HUES48 (cell line): ENCODE results near the gene KAZN.
"Not testable (repeated sequence)": the region's sequence is repeated elsewhere in the genome, so short reads cannot be mapped to it uniquely, and the experiment has no call there.

Source experiments
- H3K27ac ChIP-seq: one replicate; pipeline ENCODE4 v1.7.0; 2013; ENCODE audit warnings: low read depth, low read length, inconsistent platforms
- H3K27me3 ChIP-seq: 2 replicates; pipeline ENCODE4 v1.6.1; 2013; ENCODE audit warnings: mild to moderate bottlenecking, low read length; ENCODE audit not compliant: control insufficient read depth, insufficient read depth
- H3K36me3 ChIP-seq: 2 replicates; pipeline ENCODE4 v1.6.1; 2013; ENCODE audit warnings: low read length; ENCODE audit not compliant: control insufficient read depth, insufficient read depth
- H3K4me1 ChIP-seq: 2 replicates; pipeline ENCODE4 v1.6.1; 2013; ENCODE audit warnings: mild to moderate bottlenecking, low read length; ENCODE audit not compliant: control insufficient read depth, insufficient read depth
- H3K4me3 ChIP-seq: 2 replicates; pipeline ENCODE4 v1.5.1; 2013; ENCODE audit warnings: mild to moderate bottlenecking, low read depth, low read length
- H3K9ac ChIP-seq: 2 replicates; pipeline ENCODE4 v1.6.1; 2013; ENCODE audit warnings: mild to moderate bottlenecking, low read depth, low read length, moderate library complexity
- H3K9me3 ChIP-seq: 2 replicates; pipeline ENCODE4 v1.6.1; 2013; ENCODE audit warnings: low read length; ENCODE audit not compliant: control insufficient read depth, insufficient read depth

The KAZN gene

DNA sequence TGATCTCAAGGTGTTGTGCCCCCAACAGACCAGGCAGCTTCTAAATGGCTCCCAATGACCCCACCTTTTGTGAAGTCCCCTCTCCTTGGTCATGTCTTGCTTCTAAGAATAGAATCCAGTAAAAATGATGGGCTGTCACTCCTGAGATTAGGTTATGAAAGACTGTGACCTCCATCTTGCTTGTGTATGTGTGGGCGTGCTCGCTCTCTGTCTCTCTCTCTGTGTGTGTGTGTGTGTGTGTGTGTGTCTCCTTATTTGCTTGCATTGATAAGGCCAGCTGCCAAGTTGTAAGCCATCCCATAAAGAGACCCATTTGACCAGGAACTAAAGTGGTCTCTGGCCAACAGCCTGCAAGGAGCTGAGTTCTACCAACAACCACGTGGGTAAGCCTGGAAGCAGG is 532.1 kb downstream of the KAZN start:
- Histone ChIP-seq H3K4me1 (no peaks in the 10 kb centered on the region), H3K36me3 (no peaks in the 10 kb centered on the region), H3K4me3 (no peak overlapping the region), H3K9me3 (peaks cover 6% of the 10 kb centered on the region; the same call in 1 of the 2 replicates), H3K27ac (no peak overlapping the region), H3K27me3 (no peaks in the 10 kb centered on the region; the same call in 1 of the 2 replicates), H3K9ac (no peak overlapping the region)

DNA sequence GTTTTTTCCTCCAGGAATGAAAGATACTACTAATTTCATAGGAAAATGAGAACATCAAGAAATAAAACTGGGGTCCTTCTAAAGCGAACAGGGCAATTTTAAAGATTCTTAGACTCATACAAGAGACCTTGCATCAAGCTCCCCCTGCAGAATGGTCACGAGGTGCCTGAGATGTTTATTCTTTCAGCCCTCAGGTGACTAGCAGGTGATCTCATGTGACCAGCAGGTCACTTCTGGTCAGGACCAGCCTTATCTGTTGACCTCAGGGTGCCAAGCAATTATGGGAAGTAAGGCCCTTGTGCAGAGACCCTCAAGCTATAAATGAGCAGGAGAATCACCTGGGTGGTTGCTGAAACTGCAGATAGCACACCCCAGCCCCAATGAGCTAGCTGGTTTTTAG is 534.5 kb downstream of the KAZN start:
- Histone ChIP-seq H3K27me3 (no peaks in the 10 kb centered on the region; the same call in 1 of the 2 replicates), H3K9me3 (peaks cover 6% of the 10 kb centered on the region; the same call in 1 of the 2 replicates), H3K27ac (no peak overlapping the region), H3K9ac (no peak overlapping the region), H3K4me1 (0 out of 2 replicates have a peak, but pooled peaks cover 2% of the 10 kb centered on the region), H3K4me3 (no peak overlapping the region), H3K36me3 (no peaks in the 10 kb centered on the region)

DNA sequence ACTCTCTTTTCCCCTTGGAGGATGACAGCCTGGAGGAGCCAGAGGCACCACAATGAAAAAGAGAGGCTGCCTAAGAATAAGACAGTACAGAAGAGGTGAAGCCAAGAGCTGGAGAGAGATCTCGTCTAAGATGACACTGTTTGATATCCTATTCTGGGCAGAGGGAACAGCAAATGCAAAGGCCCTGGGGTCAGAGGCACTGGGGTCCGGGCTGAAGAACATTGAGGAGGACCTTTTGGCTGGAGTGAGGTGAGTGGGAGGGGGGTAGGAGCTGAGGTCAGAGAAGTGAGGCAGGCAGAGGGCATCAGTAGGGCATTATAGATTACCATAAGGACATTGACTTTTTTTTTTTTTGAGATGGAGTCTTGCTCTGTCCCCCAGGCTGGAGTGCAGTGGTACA is 535.8 kb downstream of the KAZN start:
- H3K4me3 ChIP-seq: no peak overlapping the region
- H3K27me3 ChIP-seq: no peaks in the 10 kb centered on the region; the same call in 1 of the 2 replicates
- H3K27ac ChIP-seq: no peak overlapping the region
- peaks cover 6% of the 10 kb centered on the region; the same call in 1 of the 2 replicates for H3K9me3 ChIP-seq
- H3K36me3 ChIP-seq: no peaks in the 10 kb centered on the region
- H3K9ac ChIP-seq: no peak overlapping the region
- 0 out of 2 replicates have a peak, but pooled peaks cover 2% of the 10 kb centered on the region for H3K4me1 ChIP-seq

DNA sequence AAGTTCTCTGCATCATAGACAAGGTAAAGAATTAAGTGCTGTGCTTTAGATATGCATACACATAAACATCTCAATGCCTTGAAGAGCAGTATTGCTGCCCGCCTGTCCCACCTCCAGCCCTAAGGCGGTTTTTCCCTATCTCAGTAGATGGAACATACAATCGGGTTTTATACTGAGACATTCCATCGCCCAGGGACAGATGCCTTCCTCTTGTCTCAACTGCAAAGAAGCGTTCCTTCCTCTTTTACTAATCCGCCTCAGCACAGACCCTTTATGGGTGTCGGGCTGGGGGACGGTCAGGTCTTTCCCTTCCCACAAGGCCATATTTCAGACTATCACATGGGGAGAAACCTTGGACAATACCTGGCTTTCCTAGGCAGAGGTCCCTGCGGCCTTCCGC is 537.1 kb downstream of the KAZN start:
- not testable (repeated sequence) for H3K36me3 ChIP-seq, H3K4me3 ChIP-seq, H3K4me1 ChIP-seq, H3K9me3 ChIP-seq, H3K27me3 ChIP-seq, H3K9ac ChIP-seq, H3K27ac ChIP-seq

DNA sequence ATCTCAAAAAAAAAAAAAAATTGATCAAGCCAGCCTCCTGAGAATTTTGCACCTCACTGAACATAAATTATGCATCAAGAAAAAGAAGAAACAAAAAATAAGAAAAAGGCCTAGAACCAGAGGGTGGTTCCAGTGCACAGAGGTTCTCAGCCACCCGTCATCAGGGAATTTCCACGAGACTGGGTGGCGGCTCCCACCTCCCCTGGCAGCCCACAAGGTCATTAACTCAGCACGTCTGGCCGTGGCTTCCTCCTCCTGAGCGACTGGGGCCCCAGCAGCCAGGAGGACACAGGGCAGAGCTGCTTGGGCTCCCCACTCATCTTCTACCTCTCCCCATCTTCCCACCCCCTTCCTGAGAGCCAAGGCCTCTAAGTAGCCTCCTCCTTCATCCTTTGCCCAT is 539.3 kb downstream of the KAZN start:
- Histone ChIP-seq H3K4me1 (peaks cover 5% of the 10 kb centered on the region; the same call in 1 of the 2 replicates), H3K27ac (no peak overlapping the region), H3K9me3 (no peaks in the 10 kb centered on the region), H3K9ac (no peak overlapping the region), H3K36me3 (no peaks in the 10 kb centered on the region), H3K27me3 (no peaks in the 10 kb centered on the region; the same call in 1 of the 2 replicates), H3K4me3 (no peak overlapping the region)

DNA sequence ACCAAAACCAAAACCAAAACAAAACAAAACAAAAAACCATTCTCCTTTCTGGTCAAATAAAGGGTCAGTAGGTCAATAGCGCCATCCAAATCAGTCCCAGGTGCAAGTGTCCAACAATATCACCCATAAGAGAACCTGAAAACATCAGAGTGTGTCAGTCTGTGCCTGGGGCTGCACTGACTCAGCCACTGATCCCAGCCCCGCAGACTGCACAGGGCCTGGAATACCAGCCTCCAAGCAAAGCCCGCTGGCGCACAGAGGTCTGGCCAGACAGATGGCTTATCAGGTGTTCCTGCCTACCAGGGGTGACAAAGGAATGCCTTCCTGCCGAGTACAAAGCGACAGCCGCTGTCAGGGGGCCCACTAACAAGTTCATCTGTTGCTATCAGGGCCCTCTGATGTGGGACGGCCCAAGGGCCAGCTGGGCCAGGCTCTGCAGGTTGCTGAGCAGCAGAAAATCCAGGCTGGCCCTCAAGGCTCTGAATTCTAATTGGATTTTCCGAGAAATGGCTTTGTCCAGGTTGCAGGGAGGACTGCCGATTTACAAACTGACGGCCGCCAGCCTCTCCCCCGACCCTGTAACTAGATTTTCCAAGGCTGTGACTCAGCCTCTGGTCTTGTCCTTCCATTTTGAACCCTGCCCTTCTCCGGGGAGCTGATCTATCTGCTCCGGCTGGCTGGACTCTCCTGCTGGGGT is 541.3 kb downstream of the KAZN start:
- H3K9ac ChIP-seq: no peak overlapping the region

DNA sequence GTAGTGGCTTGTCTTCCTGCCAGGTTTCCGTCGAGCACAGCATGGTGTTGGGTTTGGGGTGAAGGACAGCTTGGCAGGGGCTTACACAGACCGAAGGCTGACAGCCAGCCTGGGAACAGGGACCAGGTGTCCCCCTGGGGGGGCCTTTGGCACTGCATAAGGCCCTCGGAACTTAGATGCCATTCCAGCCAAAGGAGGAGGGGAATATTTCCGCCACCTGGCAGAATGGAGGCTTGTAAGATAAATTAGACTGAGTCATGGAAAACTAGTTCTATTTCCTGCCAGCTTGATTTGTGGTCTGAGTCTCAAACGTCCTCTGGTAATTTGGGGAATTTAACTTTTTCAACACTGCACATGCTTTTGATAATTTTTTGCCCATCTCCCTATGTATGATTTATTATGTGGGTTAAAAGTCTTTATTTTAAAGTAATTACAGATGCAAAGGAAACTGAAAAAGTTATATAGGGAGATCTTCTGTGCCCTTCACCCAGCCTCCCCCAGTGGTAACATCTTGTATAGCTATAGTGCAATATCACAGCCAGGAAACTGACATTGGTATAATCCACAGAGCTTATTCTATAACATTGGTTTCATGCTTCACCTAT is 543.6 kb downstream of the KAZN start:
- H3K4me1 ChIP-seq: peaks cover 3% of the 10 kb centered on the region; the same call in 1 of the 2 replicates
- H3K27ac ChIP-seq: no peak overlapping the region
- H3K9me3 ChIP-seq: no peaks in the 10 kb centered on the region
- no peaks in the 10 kb centered on the region for H3K27me3 ChIP-seq
- no peaks in the 10 kb centered on the region for H3K36me3 ChIP-seq
- no peak overlapping the region for H3K9ac ChIP-seq
- no peak overlapping the region for H3K4me3 ChIP-seq

More for the DNA sequence above, 541.3 kb downstream of the KAZN start:
- H3K27ac ChIP-seq: peak overlapping the region; percentile 37
- no peaks in the 10 kb centered on the region for H3K36me3 ChIP-seq
- H3K9me3 ChIP-seq: no peaks in the 10 kb centered on the region
- H3K4me3 ChIP-seq: no peak overlapping the region
- H3K27me3 ChIP-seq: no peaks in the 10 kb centered on the region
- peaks cover 5% of the 10 kb centered on the region; the same call in 1 of the 2 replicates for H3K4me1 ChIP-seq

DNA sequence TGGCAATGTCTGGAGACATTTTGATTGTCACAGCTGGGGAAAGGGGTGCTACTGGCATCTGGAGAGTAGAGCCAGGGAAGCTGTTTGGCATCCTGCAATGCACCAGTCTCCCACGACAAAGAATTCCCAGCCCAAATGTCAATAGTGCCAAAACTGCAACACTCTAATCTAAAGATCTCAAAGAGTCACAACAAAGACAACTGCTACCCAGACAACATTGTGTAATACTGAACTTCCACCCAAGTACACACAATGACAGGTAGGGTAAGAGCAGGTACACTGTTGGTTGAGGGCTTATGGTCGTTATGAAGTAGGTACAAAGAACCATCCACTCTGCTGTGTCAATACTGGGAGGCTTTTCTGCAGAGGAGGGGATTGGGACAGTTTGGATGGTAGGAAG is 546.8 kb downstream of the KAZN start:
- Histone ChIP-seq H3K27ac (no peak overlapping the region), H3K9me3 (no peaks in the 10 kb centered on the region), H3K36me3 (no peaks in the 10 kb centered on the region), H3K9ac (no peak overlapping the region), H3K27me3 (peaks cover 3% of the 10 kb centered on the region; the same call in 1 of the 2 replicates), H3K4me3 (no peak overlapping the region), H3K4me1 (no peaks in the 10 kb centered on the region; the same call in 1 of the 2 replicates)

DNA sequence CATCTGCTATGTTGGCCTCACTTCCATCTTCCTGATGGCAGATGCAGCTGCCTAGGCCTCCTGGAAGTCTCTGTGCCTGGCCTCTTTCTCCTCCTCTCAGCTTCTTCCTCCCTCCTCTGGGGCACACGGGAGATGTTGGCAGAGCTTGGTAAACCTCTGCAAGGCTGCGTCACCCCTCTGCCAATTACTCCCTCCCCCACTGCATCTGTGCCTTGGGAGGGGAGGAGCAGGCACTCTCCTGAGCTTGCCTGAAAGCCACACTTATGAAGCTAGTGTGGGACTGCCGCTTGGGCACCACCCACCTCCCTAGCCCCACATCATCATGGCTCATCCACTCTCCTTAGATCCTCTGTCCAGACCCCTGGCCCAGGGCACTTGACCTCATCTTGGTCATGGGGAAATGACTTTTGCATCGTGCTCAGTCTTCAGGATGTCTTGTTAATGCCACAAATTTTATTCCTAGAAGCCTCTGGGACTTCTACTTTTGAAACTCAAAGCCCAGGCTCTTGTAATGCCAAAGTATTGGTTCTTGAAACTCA is 547.7 kb downstream of the KAZN start:
- no peak overlapping the region for H3K9ac ChIP-seq
- H3K27me3 ChIP-seq: peaks cover 12% of the 10 kb centered on the region
- H3K9me3 ChIP-seq: no peaks in the 10 kb centered on the region
- no peaks in the 10 kb centered on the region for H3K36me3 ChIP-seq
- no peak overlapping the region for H3K27ac ChIP-seq
- H3K4me3 ChIP-seq: no peak overlapping the region
- H3K4me1 ChIP-seq: no peaks in the 10 kb centered on the region

DNA sequence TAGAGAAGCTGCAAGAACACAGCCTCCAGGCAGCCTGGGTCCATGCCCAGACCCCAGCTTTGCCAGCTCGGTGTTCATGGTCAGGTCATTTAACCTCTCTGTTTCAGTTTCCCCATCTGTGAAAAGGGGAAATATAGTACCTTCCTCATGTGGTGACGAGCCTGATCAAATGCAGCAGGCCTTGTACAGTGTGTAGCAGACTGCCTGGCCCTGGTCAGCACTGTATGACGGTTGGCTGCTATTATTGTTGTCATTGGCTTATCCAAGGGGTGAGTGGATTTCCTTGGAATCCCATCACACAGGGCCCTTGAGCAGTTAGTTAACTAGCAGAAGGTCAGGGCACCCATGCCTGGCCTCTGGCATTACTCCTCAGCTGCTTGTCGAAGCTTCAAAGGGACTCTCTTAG is 548.5 kb downstream of the KAZN start:
- peaks cover 18% of the 10 kb centered on the region for H3K27me3 ChIP-seq
- H3K9me3 ChIP-seq: no peaks in the 10 kb centered on the region
- H3K27ac ChIP-seq: no peak overlapping the region
- H3K9ac ChIP-seq: no peak overlapping the region
- no peak overlapping the region for H3K4me3 ChIP-seq
- H3K4me1 ChIP-seq: no peaks in the 10 kb centered on the region; the same call in 1 of the 2 replicates
- no peaks in the 10 kb centered on the region for H3K36me3 ChIP-seq

DNA sequence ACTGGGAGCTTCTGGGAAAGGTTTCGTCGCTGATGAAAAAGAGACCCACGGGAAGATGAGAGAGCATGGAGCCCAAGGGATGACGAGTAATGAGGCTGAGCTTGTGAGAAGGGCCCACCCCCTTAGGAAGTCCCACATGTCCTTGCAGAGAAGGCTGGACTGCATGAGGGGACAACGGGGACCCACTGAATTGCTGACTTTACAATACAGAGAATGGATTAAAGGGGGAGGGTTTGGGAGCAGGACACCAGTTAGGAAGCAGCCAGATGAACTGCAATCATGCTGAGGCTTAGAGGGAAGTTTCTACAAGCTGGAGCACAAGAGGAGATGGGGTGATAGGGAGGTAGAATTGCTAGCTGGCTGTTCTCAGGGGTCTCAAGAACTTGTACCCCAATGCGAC is 549.5 kb downstream of the KAZN start:
- Histone ChIP-seq H3K36me3 (no peaks in the 10 kb centered on the region), H3K27me3 (peaks cover 21% of the 10 kb centered on the region), H3K9ac (no peak overlapping the region), H3K4me1 (no peaks in the 10 kb centered on the region; the same call in 1 of the 2 replicates), H3K4me3 (no peak overlapping the region), H3K9me3 (no peaks in the 10 kb centered on the region), H3K27ac (no peak overlapping the region)
